ENCODE measurements around the gene OR10J4. TPM values are rescaled to one million over a fixed set of nuclear protein-coding genes. Genes with fewer than 3 reads are reported as not detected.
"Not testable (repeated sequence)": the region's sequence is repeated elsewhere in the genome, so short reads cannot be mapped to it uniquely, and the experiment has no call there.

Gene OR10J4
- polyA plus RNA-seq (ENCODE audit: insufficient read length in 4 of 4), result not detected

DNA sequence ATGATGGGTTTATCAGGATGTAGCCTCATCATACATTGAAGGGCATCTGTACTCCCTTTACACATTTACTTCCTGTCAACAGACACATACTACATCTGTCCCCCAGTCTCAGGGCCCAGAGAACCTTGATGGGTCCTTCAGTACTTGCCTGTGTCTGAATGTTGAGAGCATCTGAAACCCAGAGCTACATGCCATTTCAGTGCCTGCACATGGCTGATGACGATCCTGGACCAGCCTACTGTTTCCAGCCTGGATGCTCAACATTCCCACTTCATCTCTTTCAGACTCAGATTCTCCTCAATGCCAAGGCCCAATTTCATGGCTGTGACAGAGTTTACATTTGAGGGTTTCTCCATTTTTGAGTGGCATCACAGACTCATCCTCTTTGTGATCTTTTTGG, at the start of gene OR10J4:
Gene OR10J4, plus strand, starts transcription at position 301 of the 400 bp plus-strand sequence.
- no peak for DNase-seq (ENCODE audit: low read depth in 4 of 4, low spot score in 3 of 4)

DNA sequence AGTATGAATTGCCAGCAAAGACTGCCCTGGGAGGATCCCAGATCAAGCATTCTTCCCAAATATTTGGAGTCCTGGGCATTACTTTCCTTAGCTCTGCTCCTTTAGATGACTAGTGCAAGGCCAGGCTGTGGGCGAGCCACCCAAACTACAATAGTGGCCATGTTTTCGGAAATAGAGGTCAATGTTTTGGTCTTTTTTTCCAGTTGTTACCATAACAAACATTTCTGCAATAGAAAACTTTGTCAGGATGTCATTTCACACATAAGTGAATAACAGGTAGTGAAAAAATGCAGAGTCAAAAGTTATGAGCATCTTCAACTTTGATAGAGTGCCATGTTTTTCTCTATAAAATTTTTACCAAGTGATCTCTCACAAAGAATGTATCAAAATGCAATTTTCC, 25.2 kb upstream of the OR10J4 start:
- DNase-seq (ENCODE audit: low read depth in 4 of 4, low spot score in 3 of 4), result no peak

DNA sequence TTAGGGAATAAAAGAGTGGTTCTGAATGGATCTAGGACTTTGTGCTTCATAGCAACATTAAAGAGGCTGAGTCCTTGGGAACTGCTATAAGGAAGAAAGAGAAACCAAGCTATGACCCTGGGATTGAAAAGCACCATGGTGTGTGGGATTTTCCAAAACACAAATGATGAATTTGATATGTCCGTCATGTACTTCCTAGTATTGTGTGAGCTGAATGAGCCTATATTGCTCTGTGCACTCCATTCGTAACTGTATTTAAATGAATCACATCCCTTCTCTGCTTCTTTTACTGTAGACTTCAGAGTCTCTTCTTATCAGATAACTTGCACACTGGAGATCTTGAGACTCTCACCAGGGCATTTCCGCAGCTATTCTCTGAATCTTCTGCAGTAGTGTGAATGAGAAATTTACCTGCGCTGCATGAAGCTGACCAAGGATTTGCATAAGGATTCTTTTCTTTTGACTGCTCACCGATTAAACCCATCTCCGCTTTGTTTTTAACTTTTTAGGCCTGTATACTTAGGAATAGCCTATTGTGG, 23.1 kb upstream of the OR10J4 start:
- DNase-seq (ENCODE audit: low read depth in 4 of 4, low spot score in 3 of 4), result no peak

DNA sequence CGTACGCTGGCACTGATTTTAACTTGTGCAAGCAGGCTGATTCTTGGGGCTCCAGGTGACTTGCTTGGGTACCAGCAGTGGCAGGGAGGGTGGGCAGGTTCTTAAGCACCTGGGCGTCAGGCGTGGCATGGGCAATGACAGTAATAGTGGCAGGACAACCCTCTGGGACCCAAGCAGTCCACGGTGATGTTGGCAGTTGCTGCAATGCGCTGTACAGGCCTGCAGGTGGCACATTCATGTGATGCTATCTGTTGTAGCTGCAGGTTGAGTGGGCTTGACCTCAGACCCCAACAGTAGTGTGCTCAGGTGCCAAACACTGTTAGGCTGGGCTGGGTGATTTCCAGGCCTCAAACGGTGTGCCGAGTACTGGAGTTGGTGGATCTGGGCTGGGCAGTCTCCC, 10.2 kb upstream of the OR10J4 start:
- DNase-seq (ENCODE audit: low read depth in 4 of 4, low spot score in 3 of 4), result no peak

DNA sequence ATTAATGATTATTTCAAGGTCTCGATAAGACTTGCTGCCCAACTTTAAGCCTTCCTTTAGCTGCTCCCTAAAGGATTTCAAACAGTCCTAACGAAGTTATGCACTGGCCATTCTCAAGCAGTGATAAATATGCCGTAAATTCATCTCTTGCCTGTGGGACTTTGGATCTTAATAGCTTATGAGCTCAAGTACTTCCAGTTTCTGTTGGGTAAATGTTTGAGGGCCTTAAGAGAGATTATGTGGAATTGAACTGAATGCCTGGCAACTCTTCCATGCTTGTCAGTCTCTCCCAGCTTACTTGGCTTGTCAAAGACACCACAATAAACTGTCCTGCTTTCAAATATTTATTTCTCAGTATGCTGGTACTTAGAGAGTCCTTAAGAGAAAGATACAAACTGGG, 3.5 kb upstream of the OR10J4 start:
- no peak for DNase-seq (ENCODE audit: low read depth in 4 of 4, low spot score in 3 of 4)

DNA sequence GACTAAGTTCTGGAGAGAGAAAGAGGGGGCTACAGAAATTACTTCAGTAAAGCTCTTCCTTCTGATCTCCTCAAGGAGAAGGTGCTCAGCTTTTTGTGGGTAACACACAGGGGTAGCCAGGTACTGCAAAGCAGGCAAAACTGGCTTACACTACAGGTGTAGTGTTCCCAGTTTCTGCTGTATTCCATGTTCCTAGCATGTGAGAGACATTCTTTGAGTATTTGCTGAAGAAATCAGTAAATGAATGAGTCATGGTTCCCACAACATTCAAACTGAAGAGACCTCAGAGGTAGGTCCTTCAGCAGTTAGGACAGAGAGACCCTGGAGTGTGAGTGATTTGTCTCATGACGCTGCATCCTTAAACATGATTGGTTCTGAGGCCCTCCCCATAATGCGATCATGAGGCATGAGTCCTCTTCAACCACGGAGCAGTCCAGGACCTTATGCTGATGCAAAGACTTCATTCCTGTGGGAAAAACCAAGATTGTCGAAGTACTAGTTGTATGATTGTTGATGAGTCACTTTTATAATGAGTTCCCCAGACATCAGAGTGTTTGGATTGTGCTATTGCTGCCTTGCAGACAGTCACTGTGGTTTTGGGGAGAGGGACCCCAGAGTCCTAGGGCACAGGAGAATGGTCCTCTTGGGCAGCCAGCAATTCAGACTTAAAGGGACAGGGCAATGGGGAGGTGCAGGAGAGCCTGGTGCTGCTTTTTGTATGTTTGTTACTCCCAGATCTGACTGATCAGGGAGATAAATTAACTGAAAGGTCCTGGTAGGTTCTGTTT, 2.7 kb upstream of the OR10J4 start:
- no peak for DNase-seq (ENCODE audit: low read depth in 4 of 4, low spot score in 3 of 4)

DNA sequence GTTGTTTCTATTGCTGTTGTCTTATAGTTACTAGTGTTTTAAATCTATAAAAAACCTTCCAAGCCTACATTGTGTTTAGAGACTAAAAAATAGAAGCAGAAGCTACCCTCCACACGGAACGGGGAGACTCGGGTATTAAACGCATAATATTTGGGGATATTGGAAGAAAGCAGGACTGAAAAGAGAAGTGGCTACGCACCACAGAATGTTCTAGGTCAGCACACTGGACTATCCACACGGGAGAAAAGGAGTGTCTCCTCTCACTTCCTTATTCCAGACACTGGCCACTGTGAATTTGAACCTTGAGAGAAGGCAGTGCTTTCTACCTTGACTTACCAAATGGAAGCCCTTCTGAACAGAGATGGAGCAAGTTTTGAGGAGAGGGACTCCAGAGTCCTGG, 1.0 kb upstream of the OR10J4 start:
- no peak for DNase-seq (ENCODE audit: low read depth in 4 of 4, low spot score in 3 of 4)

DNA sequence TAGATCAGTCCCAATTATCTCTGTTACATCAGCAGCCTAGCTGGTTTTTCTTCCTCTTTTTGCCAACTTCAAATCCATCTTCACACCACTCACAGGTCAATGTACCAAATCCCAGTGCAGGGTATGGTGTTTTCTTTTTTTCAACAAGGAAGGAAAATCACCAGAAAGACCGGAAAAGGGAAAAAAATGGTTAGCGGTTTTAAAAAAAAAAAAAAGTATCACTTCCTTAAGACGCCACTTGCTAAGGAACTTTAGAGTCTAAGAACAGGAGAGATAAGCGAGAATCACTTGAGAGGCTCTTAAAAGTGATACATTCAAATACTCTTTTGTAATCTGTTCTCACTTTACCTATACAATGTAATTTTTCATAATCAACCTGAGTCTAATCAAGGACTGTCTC, 4.5 kb downstream of the OR10J4 start:
- DNase-seq (ENCODE audit: low read depth in 4 of 4, low spot score in 3 of 4), result no peak

DNA sequence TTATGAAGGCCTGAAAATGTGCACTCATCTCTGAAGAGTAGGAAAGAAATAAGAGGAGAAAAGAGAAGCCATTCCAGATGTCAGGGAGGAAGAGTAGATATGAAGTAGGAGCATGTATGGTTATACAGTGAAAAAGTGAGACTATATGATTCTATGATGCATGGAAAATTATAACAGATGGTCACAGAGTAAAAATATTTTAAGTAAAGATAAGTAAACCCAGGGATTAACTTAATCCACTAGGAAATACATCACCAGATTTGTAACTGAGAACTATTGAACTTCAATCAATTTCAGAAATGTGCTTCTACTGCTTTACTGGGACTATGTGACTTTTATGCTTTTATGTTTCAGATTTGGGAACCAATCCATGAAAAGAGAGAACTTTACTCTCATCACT, 7.4 kb downstream of the OR10J4 start, which contains the start of gene OR10J1:
Gene OR10J1, plus strand, starts transcription at position 301 of the 400 bp plus-strand sequence. Its CDS starts 70 bp downstream, at position 371.
- DNase-seq (ENCODE audit: low read depth in 4 of 4, low spot score in 3 of 4), result no peak

DNA sequence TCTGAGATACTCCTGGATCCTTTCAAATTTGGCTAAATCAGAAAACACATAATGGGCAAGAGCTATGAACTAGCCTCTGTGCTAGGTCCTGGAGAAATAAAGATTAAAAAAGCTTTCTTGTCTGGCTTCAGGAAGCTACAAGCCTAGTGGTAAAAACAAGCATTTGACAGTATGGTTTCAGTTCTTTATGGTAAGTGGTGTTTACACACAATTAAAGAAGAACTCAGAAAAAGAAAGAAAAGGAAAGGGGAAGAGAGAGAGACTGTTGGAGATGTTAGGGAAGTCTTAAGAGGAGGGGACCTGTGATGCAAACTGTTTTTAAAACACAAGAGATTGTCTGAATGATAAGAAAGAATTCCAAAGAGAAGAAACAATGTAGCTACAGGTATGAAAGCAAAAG, 9.4 kb downstream of the OR10J4 start:
- DNase-seq (ENCODE audit: low read depth in 4 of 4, low spot score in 3 of 4), result no peak

DNA sequence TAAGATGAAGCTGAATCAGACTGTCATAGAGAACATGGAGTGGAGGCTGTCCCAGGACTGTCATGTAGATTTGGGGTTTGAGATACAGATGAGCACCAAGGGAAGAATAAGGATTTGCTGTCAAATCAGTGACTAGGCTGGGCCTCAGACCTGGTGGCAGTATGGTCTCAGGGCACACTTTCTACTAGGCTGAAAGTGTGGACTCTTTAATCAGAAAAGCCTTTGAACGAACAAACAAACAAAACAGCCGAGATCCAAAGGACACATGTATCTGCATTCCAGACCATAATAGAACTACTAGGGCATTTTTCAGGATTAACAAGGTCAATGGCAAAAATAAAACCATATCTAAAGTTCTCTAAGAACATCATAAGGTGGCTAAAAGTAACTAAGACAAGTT, 10.4 kb downstream of the OR10J4 start:
- DNase-seq (ENCODE audit: low read depth in 4 of 4, low spot score in 3 of 4), result no peak

DNA sequence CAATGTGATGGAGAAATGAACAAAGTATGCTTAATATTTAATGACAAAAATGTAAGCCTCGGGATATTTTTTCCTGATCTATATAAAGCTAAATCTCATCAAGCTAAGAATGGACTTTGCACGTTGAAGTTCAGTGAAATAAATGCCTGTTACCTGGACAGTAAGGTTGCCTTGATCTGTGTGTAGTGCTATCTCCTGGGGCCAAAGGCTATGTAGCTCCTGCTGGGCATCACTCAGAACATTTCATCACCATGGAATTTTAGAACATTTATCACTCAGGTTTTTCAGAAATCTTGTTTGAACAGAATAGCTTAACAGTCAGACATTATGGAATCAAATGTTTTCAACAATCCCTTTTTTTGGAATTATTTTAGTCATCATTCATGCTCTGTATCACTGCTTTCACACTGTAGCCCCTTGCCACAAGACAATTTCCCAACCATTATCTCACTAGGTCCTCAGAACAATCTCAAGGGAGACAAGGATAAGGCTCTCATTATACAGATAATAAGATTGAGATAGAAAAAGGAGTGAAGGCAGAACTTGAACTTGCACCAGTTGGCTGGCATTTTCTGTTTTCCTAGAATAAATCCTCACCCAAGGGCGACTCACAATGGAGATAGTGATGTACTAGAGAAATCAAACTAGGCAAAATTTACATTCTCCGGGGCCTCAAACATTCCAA, 11.2 kb downstream of the OR10J4 start:
- no peak for DNase-seq (ENCODE audit: low read depth in 4 of 4, low spot score in 3 of 4)

DNA sequence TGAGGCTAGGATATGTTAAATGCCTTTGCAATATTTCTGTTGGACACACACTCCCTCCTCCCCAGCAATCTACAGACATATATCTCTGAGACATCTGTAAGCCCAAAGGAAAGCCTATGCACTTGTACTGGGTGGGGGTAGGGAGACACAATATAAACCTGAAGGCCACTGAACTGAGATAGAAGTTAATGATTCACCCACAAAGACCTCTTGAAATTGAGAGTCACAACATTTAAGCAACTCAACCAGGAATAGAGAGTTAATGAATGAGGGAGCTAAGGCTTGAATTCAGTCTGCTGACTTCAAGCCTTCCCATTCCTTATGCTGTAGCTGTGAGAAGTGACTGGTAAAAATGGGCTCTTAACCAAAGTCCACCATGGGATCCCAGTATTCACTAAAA, 12.5 kb downstream of the OR10J4 start:
- peak in 3 of 4 donors; percentile 22 to 29 (median 22) for DNase-seq (ENCODE audit: low read depth in 4 of 4, low spot score in 3 of 4)

DNA sequence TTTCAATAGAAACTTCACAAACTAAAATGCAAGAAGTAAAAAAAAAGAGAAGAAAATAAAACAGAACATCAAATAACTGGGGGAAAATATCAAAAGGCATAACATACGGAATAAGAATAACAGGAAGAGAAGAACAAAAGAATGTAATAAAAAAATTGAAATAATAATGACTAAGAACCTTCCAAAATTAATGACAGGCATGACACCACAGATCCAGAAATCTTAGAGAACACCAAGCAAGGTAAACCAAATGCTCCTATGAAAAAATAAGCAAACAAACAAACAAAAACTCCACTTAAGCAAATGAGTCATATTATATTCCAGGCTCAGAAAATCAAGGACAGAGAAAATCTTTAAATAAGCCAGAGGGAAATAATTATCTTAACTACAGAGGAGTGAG, 16.2 kb downstream of the OR10J4 start:
- DNase-seq (ENCODE audit: low read depth in 4 of 4, low spot score in 3 of 4), result no peak

DNA sequence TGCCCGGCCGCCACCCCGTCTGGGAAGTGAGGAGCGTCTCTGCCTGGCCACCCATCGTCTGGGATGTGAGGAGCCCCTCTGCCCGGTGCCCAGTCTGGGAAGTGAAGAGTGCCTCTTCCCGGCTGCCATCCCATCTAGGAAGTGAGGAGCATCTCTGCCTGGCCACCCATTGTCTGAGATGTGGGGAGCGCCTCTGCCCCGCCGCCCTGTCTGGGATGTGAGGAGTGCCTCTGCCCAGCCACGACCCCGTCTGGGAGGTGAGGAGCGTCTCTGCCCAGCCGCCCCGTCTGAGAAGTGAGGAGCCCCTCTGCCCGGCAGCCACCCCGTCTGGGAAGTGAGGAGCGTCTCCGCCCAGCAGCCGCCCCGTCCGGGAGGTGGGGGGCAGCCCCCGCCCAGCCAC, 17.6 kb downstream of the OR10J4 start:
- not testable (repeated sequence) for DNase-seq (ENCODE audit: low read depth in 4 of 4, low spot score in 3 of 4)

DNA sequence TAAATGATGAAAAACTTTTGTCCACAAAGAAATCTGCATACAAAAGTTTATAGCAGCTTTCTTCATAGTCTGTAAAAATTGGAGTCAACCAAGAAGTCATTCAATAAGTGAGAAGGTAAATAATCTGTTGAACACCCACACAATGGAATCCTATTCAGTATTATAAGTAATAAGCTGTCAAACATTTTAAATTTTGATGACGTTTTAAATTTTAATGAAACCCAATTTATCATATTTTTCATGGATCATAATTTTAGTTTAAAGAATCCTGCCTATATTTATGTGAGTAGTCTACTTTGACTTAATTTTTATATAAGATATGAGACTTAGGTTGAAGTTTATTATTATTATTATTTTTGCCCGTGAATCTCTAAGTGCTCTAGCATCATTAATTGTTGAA, 27.5 kb downstream of the OR10J4 start:
- no peak for DNase-seq (ENCODE audit: low read depth in 4 of 4, low spot score in 3 of 4)

DNA sequence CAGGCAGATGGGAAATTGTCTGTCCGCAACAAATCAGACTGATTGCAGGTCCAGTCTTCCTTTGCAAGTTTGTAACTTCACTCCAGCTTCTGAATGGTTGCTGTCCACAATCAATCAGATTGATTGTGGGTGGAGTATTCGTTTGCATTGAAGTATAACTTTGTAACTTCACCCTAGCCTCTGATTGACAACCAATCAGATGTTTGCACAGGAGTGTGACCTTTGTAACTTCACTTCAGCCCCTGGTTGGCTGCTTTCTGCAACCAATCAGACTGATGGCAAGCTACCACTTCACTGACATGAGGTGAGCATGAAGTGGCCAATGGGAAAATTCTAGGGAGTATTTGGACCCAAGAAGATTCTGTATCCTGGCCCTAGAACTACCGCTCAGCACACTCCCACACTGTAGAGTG, 33.2 kb downstream of the OR10J4 start:
- DNase-seq (ENCODE audit: low read depth in 4 of 4, low spot score in 3 of 4), result no peak

DNA sequence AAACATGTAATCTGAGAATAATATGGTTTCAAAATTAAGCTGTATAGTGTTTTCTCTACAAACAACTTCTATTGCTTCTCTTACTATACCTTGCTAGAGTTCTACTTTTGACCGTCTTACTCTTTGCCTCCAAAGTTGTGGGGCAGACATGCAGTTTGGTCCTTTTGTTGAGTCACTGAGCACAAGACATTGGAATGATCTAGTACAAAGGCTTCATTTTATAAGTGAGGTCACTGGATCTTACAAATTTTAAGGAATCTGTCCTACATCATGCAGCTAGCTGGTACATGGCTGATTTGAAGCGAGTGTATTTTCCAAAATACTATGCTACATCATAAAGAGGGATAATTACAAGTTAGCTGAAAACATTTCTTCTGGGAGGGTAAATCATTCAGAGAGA, 36.3 kb downstream of the OR10J4 start:
- DNase-seq (ENCODE audit: low read depth in 4 of 4, low spot score in 3 of 4), result no peak

DNA sequence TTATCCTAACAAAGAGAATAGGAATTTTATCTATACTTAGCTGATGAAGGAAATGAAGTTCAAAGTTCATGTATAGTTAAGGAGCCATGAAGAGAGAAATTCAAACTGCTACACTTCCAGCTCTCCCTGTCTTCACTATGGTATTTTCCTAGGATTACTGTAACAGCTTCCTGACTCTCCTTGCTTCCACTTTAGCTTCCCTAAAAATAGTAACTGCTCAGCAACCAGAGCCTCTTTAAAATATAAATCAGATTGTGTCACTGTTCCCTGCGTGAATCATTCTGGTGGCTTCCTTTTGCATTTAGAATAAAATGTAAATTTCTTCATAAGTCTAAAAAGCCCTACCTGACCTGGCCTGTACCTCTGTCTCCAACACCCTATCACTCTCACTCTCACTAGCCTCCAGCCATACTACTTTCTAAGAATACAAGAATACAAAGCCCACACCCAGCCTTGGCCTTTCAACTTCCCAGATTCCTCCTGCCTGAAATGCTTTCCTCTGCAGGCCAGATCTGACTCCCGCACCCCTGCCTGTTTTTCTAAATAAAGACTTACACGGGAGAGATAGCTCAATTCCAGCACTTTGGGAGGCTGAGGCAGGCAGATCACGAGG, 38.0 kb downstream of the OR10J4 start:
- DNase-seq (ENCODE audit: low read depth in 4 of 4, low spot score in 3 of 4), result no peak

DNA sequence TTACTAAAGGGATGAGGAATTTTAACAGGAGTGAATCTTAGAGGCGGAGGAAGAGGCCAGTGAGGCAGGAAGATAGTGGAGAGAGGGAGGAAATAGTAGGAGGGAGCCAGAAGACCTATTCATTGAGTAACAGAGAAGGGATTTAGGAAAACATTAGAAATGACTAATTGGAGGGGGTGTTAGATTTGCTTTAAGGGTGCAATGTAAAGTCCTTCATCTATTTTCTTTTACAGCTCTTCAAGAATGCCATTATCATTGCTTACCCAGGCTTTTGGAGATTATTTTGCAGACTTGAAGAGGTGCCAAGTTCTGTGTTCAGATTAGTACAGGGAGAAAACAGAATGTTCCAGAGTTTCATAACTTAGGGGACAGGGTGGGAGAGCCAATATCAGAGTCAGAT, 41.3 kb downstream of the OR10J4 start:
- no peak for DNase-seq (ENCODE audit: low read depth in 4 of 4, low spot score in 3 of 4)

DNA sequence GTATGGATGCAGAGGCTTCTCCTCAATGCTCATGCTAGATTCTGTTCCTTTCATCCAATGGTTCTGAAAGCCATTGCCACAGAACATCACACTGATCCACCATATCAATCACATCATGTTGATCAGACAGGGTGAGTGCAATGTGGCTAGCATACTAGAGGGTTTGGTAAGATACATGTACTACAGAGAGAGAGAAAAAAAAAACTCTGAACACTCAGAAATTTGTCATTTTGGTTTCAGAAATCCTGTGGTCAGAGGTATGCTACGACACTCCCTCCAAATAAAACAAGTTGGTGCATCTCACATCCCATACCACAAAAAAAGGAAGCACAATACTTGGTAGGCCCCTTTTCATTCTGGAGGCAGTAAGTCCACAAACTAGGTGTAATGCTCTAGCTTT, 42.9 kb downstream of the OR10J4 start:
- no peak for DNase-seq (ENCODE audit: low read depth in 4 of 4, low spot score in 3 of 4)

Data from left renal pelvis (tissue), 4 donors.